ENCODE results near the gene MFRP. TPM values are rescaled to one million over a fixed set of nuclear protein-coding genes. Genes with fewer than 3 reads are reported as not detected.

MFRP gene
- total and polyA plus RNA-seq, 10 of the 15 experiments (the other 5 are each of a cell fraction or from before 2014, with no cell fraction given) = not detected

- CTCF ChIA-PET = interaction anchor here (1.2 to 2.8 kb wide), 3 partner anchors 9 to 24 kb away, joined by 4 to 11 read pairs (median 8); no protein-coding TSS in a partner anchor
- in situ Hi-C loops (cut with MboI) = no loop called here
- no peak for FAIRE-seq
- POLR2A ChIA-PET = no interaction called here
- no peak for TF ChIP-seq EGR1 (IDR thresholded peaks at IDR 0.05; ENCODE audit: borderline replicate concordance in 1 of 2, low read depth in 2 of 2, low read length in 2 of 2)
- TF ChIP-seq IKZF1 (conservative IDR thresholded peaks at IDR 0.05) = no peak
- no peak for TF ChIP-seq ZNF24 (IDR thresholded peaks at IDR 0.05)
- TF ChIP-seq SKIL (IDR thresholded peaks at IDR 0.05; ENCODE audit: low read depth, poor library complexity, severe bottlenecking) = no peak
- TF ChIP-seq HDAC2 (IDR thresholded peaks at IDR 0.05) = no peak
- no peak for TF ChIP-seq ATF3 (IDR thresholded peaks at IDR 0.05; ENCODE audit: borderline replicate concordance, extremely low read depth, low read depth, low read length)
- no peak for TF ChIP-seq ZSCAN29 (IDR thresholded peaks at IDR 0.05)
- Histone ChIP-seq H3K27me3 (replicated peaks in 1 of 2; ENCODE audit: control insufficient read depth in 2 of 2, insufficient read depth in 2 of 2, low read length in 1 of 2) (peaks cover 1 to 15% of the 10 kb centered on the region in 2 experiments; a peak in 3 of 4 replicates), H3K36me3 (ENCODE audit: control insufficient read depth in 2 of 2, insufficient read depth in 2 of 2, low read length in 1 of 2) (peaks cover 0 to 8% of the 10 kb centered on the region in 2 experiments; a peak in 1 of 4 replicates), H3K9me3 (replicated peaks; ENCODE audit: control insufficient read depth, insufficient read depth, low read length) (no peaks in the 10 kb centered on the region), H3K4me3 (no peak overlapping the region), H3K9ac (ENCODE audit: control insufficient read depth, insufficient read depth, low read length) (no peak overlapping the region), H3K4me1 (ENCODE audit: control insufficient read depth, insufficient read depth, low read length) (peaks cover 31% of the 10 kb centered on the region), H3K27ac (ENCODE audit: control insufficient read depth, insufficient read depth) (no peak overlapping the region), H4K20me1 (ENCODE audit: control insufficient read depth, insufficient read depth) (no peaks in the 10 kb centered on the region), H2AFZ (ENCODE audit: control insufficient read depth, low read depth, low read length) (no peak overlapping the region), H3K4me2 (ENCODE audit: control insufficient read depth, insufficient read depth) (no peak overlapping the region; the same call in 1 of the 2 replicates), H3K79me2 (ENCODE audit: control insufficient read depth, insufficient read depth, low read length) (no peaks in the 10 kb centered on the region)
- intact Hi-C loops (cut with micrococcal nuclease; ENCODE audit: unreplicated experiment) = no loop called here
- no peak for ATAC-seq
- no TSS peak for BruUV-seq (replicated peaks)
- no peak for DNase-seq (ENCODE audit: low read depth, low spot score)
- RAD21 ChIA-PET (ENCODE audit: unreplicated experiment) = interaction anchor here (0.6 to 2.1 kb wide), 5 partner anchors 8 to 146 kb away, joined by 3 to 4 read pairs (median 3); no protein-coding TSS in a partner anchor
- WGBS (ENCODE audit: insufficient coverage, insufficient replicate concordance, low lambda C conversion rate, missing lambda C conversion rate) = 86% methylated on average over 18 of the region's 18 CpGs
- SMC1A ChIA-PET (ENCODE audit: uncharacterized antibody, unreplicated experiment) = interaction anchor here (0.5 to 1.6 kb wide), 4 partner anchors 8 to 51 kb away, joined by 3 read pairs; no protein-coding TSS in a partner anchor
Measured at GRCh38 chr11:119314726-119315125, 31.8 kb downstream of the MFRP start.
